ENCODE measurements around the gene CNOT3.
A peak's percentile ranks its signal among the peaks of the same experiment; 100 is the strongest.

Gene CNOT3

DNA sequence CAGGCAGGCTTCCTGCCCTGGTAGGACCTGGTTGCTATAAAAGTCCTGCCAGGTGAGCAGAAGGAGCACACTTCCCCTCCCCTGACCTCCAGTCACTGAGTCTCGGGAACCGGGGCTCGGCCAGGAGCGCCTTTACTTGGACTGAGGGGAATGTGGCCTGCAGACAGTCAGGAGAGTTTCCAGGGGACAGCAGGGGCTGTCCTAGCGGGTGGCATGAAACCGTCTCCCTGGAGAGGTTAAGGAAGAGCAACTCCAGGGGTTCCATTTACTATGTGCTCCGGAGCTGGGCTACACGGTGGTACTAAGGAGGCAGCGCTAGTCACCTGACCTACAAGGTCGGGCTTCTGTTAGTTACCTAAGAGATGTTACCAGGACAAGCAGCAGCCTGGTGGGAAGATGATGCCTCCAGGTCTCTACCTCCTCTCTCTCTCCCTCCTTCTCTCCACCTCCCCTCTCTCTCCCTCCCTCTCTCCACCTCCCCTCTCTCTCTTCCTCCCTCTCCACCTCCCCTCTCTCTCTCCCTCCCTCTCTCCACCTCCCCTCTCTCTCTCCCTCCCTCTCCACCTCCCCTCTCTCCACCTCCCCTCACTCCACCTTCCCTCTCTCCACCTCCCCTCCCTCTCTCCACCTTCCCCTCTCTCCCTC, 4.1 kb upstream of the CNOT3 start:
- peak; percentile 36 for DNase-seq (ENCODE audit: low read depth)
- no peak for TF ChIP-seq CTCF (conservative IDR thresholded peaks at IDR 0.05; ENCODE audit: control insufficient read depth, insufficient read depth, low read depth, low read length)
- no peak overlapping the region for H3K4me3 ChIP-seq (ENCODE audit: control insufficient read depth, low read depth, low read length)

DNA sequence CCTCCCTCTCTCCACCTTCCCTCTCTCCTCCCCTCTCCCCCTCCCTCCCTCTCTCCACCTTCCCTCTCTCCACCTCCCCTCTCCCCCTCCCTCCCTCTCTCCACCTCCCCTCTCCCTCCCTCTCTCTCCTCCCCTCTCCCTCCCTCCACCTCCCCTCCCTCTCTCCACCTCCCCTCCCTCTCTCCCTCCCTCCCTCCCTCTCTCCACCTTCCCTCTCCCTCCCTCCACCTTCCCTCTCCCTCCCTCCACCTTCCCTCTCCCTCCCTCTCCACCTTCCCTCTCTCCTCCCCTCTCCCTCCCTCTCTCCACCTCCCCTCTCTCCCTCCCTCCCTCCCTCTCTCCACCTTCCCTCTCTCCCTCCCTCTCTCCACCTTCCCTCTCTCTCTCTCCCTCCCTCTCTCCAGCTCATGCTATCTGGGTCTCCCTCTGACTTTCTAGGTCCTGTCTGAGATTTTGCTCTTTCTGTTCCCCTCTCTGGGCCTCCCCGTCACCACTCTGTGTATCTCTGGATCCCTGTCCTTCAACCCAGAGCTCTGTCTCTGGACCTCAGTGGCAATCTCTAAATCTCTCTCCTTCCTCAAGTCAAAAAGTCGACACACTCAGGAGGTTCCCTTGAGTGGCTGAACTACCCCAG, 3.5 kb upstream of the CNOT3 start:
- H3K4me3 ChIP-seq (ENCODE audit: control insufficient read depth, low read depth, low read length), result no peak overlapping the region
- DNase-seq (ENCODE audit: low read depth), result no peak
- TF ChIP-seq CTCF (conservative IDR thresholded peaks at IDR 0.05; ENCODE audit: control insufficient read depth, insufficient read depth, low read depth, low read length), result no peak

GRCh38 chr19:54136086-54136863, 1.3 kb upstream of the CNOT3 start:
- no peak for TF ChIP-seq CTCF (conservative IDR thresholded peaks at IDR 0.05; ENCODE audit: control insufficient read depth, insufficient read depth, low read depth, low read length)
- DNase-seq (ENCODE audit: low read depth), result peak; percentile 19
- H3K4me3 ChIP-seq (ENCODE audit: control insufficient read depth, low read depth, low read length), result peak overlapping the region; percentile 66

DNA sequence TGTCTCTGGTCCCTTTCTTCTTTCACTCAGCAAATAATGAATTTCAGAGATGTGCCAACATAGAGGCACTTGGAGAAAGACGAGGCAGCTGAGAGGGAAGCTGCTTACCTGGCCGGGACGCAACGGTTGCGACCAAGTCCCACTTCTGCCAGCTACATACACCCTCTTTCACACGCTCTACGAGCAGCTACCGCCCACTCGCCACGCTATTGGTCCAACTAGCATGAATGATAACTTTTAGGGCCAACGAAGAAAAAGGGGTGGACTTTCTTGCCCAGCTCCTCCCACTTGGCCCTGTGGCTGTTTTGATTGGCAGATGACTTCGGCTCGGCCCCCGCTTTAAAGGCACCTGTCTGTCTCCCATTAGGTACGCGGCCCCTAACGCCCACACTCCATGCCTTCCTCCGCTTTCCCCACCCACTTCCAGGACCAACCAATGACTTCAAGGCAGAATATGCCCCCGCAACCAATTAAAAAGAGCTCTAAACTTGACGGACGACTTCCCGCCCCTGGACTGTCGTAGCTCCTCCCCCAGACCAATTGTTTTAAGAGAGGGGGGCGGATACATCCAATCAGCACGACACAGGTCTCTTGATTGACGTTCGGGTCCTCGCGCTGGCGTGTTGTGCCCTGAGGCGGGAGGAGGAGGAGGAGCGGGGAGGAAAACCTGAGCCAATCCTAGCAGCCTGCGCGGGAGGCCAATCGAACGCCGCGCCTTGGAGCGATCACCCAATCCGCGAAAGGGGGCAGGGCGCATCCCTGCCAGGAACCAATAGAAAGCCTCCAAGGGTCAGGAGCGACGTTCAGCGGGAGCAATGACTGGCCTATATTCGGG, 481 bp upstream of the CNOT3 start:
- peak overlapping the region; percentile 68 for H3K4me3 ChIP-seq (ENCODE audit: control insufficient read depth, low read depth, low read length)
- DNase-seq (ENCODE audit: low read depth), result peak; percentile 100
- TF ChIP-seq CTCF (conservative IDR thresholded peaks at IDR 0.05; ENCODE audit: control insufficient read depth, insufficient read depth, low read depth, low read length), result no peak

- no peak for DNase-seq (ENCODE audit: low read depth)
- no peak for TF ChIP-seq CTCF (conservative IDR thresholded peaks at IDR 0.05; ENCODE audit: control insufficient read depth, insufficient read depth, low read depth, low read length)
- peak overlapping the region; percentile 68 for H3K4me3 ChIP-seq (ENCODE audit: control insufficient read depth, low read depth, low read length)
These were observed 1.1 kb downstream of the CNOT3 start for GRCh38 chr19:54138489-54139256.

- H3K4me3 ChIP-seq (ENCODE audit: control insufficient read depth, low read depth, low read length), result no peak overlapping the region
- peak; percentile 79 for DNase-seq (ENCODE audit: low read depth)
- no peak for TF ChIP-seq CTCF (conservative IDR thresholded peaks at IDR 0.05; ENCODE audit: control insufficient read depth, insufficient read depth, low read depth, low read length)
These were observed 3.8 kb downstream of the CNOT3 start for GRCh38 chr19:54141356-54141755.
